Ramos (cell line): ENCODE results near the gene GNG12.
"Not testable (repeated sequence)": the region's sequence is repeated elsewhere in the genome, so short reads cannot be mapped to it uniquely, and the experiment has no call there.

Source experiments
- in situ Hi-C: fragments of 300-500 bp; cut with MboI; formaldehyde crosslinking; loops from one replicate; pipeline ENCODE4 v1.14.3; 2022; ENCODE audit warnings: low sequenced_read_pairs; ENCODE audit not compliant: unreplicated experiment

GNG12 gene

GRCh38 chr1:67674260-67675011 is 158.8 kb downstream of the GNG12 start:
- in situ Hi-C loops: no loop called here

- in situ Hi-C loops: no loop called here
Observed at GRCh38 chr1:67673468-67674201, 159.6 kb downstream of the GNG12 start.

- in situ Hi-C loops: no loop called here
Observed at GRCh38 chr1:67672260-67672803, 160.9 kb downstream of the GNG12 start.

- in situ Hi-C loops: no loop called here
Observed at GRCh38 chr1:67668660-67669059, 164.6 kb downstream of the GNG12 start.

- in situ Hi-C loops: no loop called here
Observed at GRCh38 chr1:67666636-67667035, 166.6 kb downstream of the GNG12 start.

GRCh38 chr1:67665307-67665706 is 168.0 kb downstream of the GNG12 start:
- in situ Hi-C loops: not testable (repeated sequence)

- in situ Hi-C loops: no loop called here
Observed at GRCh38 chr1:67664048-67664447, 169.2 kb downstream of the GNG12 start.

GRCh38 chr1:67662884-67663283 is 170.4 kb downstream of the GNG12 start:
- in situ Hi-C loops: no loop called here

GRCh38 chr1:67659229-67659628 is 174.0 kb downstream of the GNG12 start:
- in situ Hi-C loops: no loop called here

GRCh38 chr1:67657152-67657551 is 176.1 kb downstream of the GNG12 start:
- in situ Hi-C loops: not testable (repeated sequence)

GRCh38 chr1:67655581-67655980 is 177.7 kb downstream of the GNG12 start:
- in situ Hi-C loops: no loop called here

GRCh38 chr1:67653304-67653703 is 180.0 kb downstream of the GNG12 start:
- in situ Hi-C loops: no loop called here

GRCh38 chr1:67652800-67653199 is 180.5 kb downstream of the GNG12 start:
- in situ Hi-C loops: no loop called here
